A549 (cell line): ENCODE data around the gene SAXO1. TPM values are rescaled to one million over a fixed set of nuclear protein-coding genes. Genes with fewer than 3 reads are reported as not detected.

Source experiments
- ATAC-seq, 2 experiments: fragments of 200-7000 bp in 1 of 2; fragments of >200 bp in 1 of 2; cut with Nextera tagmentation in 1 of 2; cut with Tn5 transposase in 1 of 2; 3 replicates each; pipeline versions ENCODE4 v1.8.0 to v1.9.1; 2018 to 2020; ENCODE audit warnings: mild to moderate bottlenecking in 1 of 2, moderate library complexity in 1 of 2
- CTCF ChIA-PET: fragments of 300-600 bp; sonication (Branson Sonifier 250); formaldehyde crosslinking; extraction: SDS; loops from one replicate; lab custom pipeline; 2021; ENCODE audit warnings: antibody characterized with exemption, inconsistent platforms; lab: Yijun Ruan, JAX
- POLR2A ChIA-PET: fragments of 350-600 bp; formaldehyde crosslinking; extraction: SDS; loops from one replicate; lab custom pipeline; 2021; ENCODE audit warnings: antibody characterized with exemption, inconsistent platforms; lab: Yijun Ruan, JAX
- DNase-seq, 2 experiments: peaks; one replicate each; pipeline versions ENCODE4 v3.0.0 to v3.0.0-alpha.2; 2011 to 2016; ENCODE audit warnings: low read depth in 1 of 2, low spot score in 1 of 2
- FAIRE-seq: peaks from 2 replicates; lab custom pipeline; 2011; peaks lifted over from hg19 to GRCh38; lab: Jason Lieb, UNC
- H3K27ac ChIP-seq, 2 experiments: fragments of >200 bp; sonication (Bioruptor Twin); formaldehyde crosslinking; 3 replicates each; pipeline ENCODE4 v1.5.1; 2016 to 2017
- H3K4me1 ChIP-seq: fragments of >200 bp; sonication (Bioruptor Twin); formaldehyde crosslinking; 3 replicates; pipeline ENCODE4 v1.6.1; 2016
- H3K4me2 ChIP-seq: fragments of >200 bp; sonication (Bioruptor Twin); formaldehyde crosslinking; 3 replicates; pipeline ENCODE4 v1.6.1; 2016
- H3K4me3 ChIP-seq: fragments of >200 bp; sonication (Bioruptor Twin); formaldehyde crosslinking; 3 replicates; pipeline ENCODE4 v1.5.1; 2016
- H3K9me3 ChIP-seq: fragments of >200 bp; sonication (Bioruptor Twin); formaldehyde crosslinking; 3 replicates; pipeline ENCODE4 v1.6.1; 2016
- ATOH8 ChIP-seq: fragments of 250-450 bp; sonication (Bioruptor Pico); IDR thresholded peaks from 2 replicates; pipeline ENCODE4 v1.5.0; 2020; ENCODE audit warnings: low read depth, mild to moderate bottlenecking, moderate library complexity
- BCL3 ChIP-seq: fragments of >200 bp; sonication (Bioruptor Twin); formaldehyde crosslinking; IDR thresholded peaks from 3 replicates; pipeline ENCODE4 v1.6.1; 2016
- CBX8 ChIP-seq: fragments of 200-600 bp; sonication (generic); IDR thresholded peaks from 2 replicates; pipeline ENCODE4 v1.6.1; 2016
- CHD2 ChIP-seq: fragments of 150-350 bp; IDR thresholded peaks from 2 replicates; pipeline ENCODE4 v1.6.1; 2014; ENCODE audit warnings: low read length; ENCODE audit not compliant: partially characterized antibody
- EP300 ChIP-seq, 2 experiments: fragments of >200 bp; sonication (Bioruptor Twin); formaldehyde crosslinking; IDR thresholded peaks; 2 replicates in 1 of 2; 3 replicates in 1 of 2; pipeline ENCODE4 v1.6.1; 2016 to 2017
- FOSL2 ChIP-seq, 2 experiments: fragments of 450-650 bp in 1 of 2; fragments of >200 bp in 1 of 2; sonication (Bioruptor Twin) in 1 of 2; formaldehyde crosslinking; IDR thresholded peaks; 2 replicates each; pipeline versions ENCODE4 v1.5.0 to v1.6.1; 2016 to 2020; ENCODE audit warnings: mild to moderate bottlenecking in 1 of 2, moderate library complexity in 1 of 2
- GATA3 ChIP-seq: IDR thresholded peaks from 2 replicates; pipeline ENCODE4 v1.6.1; 2012; ENCODE audit warnings: borderline replicate concordance
- HES2 ChIP-seq: fragments of >200 bp; sonication (Bioruptor Twin); formaldehyde crosslinking; IDR thresholded peaks from 2 replicates; pipeline ENCODE4 v1.6.1; 2016
- HOXB13 ChIP-seq: fragments of 250-450 bp; sonication (Bioruptor Pico); IDR thresholded peaks from 2 replicates; pipeline ENCODE4 v1.5.0; 2020; ENCODE audit warnings: low read depth, mild to moderate bottlenecking, moderate library complexity
- HOXB5 ChIP-seq: fragments of 250-450 bp; sonication (Bioruptor Pico); IDR thresholded peaks from 2 replicates; pipeline ENCODE4 v1.5.0; 2020; ENCODE audit warnings: mild to moderate bottlenecking, moderate library complexity
- KDM5A ChIP-seq: fragments of 200-600 bp; sonication (generic); IDR thresholded peaks from 2 replicates; pipeline ENCODE4 v1.6.1; 2016; ENCODE audit warnings: antibody characterized with exemption, mild to moderate bottlenecking
- MAZ ChIP-seq: fragments of 150-350 bp; IDR thresholded peaks from 2 replicates; pipeline ENCODE4 v1.6.1; 2014; ENCODE audit warnings: antibody characterized with exemption, low read depth, low read length, borderline replicate concordance
- NPAS2 ChIP-seq: fragments of 250-450 bp; sonication (Bioruptor Pico); IDR thresholded peaks from 2 replicates; pipeline ENCODE4 v1.8.0; 2022; ENCODE audit warnings: mild to moderate bottlenecking, moderate library complexity, borderline replicate concordance
- REST ChIP-seq: fragments of 200-600 bp; sonication (generic); IDR thresholded peaks from 2 replicates; pipeline ENCODE4 v1.6.1; 2016; ENCODE audit warnings: antibody characterized with exemption, mild to moderate bottlenecking, moderate library complexity
- SREBF2 ChIP-seq: fragments of 450-650 bp; IDR thresholded peaks from 2 replicates; pipeline ENCODE4 v1.6.1; 2014; ENCODE audit warnings: mild to moderate bottlenecking, moderate library complexity
- USF2 ChIP-seq: fragments of 450-650 bp; IDR thresholded peaks from 2 replicates; pipeline ENCODE4 v1.6.1; 2014; ENCODE audit warnings: antibody characterized with exemption
- ZC3H11A ChIP-seq: fragments of 450-650 bp; IDR thresholded peaks from 2 replicates; pipeline ENCODE4 v1.6.1; 2014; ENCODE audit warnings: antibody characterized with exemption, mild to moderate bottlenecking
- ZNF302 ChIP-seq: fragments of 250-450 bp; sonication (Bioruptor Pico); IDR thresholded peaks from 2 replicates; pipeline ENCODE4 v1.9.0; 2021; ENCODE audit warnings: inconsistent platforms, mild to moderate bottlenecking, moderate library complexity
- WGBS: methylation state at CpG from one replicate; pipeline ENCODE4 v1.1.6; 2017; ENCODE audit errors: missing lambda C conversion rate; 5-methylcytosine and 5-hydroxymethylcytosine counted together
- polyA plus RNA-seq, 4 experiments: library from polyadenylated mRNA; depleted of rRNA in 3 of 4; stranded (reverse); fragments of >200 nt; fragmentation: RNase III in 1 of 4; extraction: RNeasy Plus Mini Kit Qiagen cat#74134 plus additional on column Dnase treatment in 1 of 4; gene quantifications; 2 replicates in 3 of 4; 3 replicates in 1 of 4; pipeline ENCODE4 v1.2.3, GENCODE V29; 2011 to 2017

The SAXO1 gene
- polyA plus RNA-seq, 2 of the 4 experiments (the other 2 are of a cell fraction), result not detected

GRCh38 chr9:18889550-18889949 is 143.5 kb downstream of the SAXO1 start:
- Histone ChIP-seq H3K4me1 (no peaks in the 10 kb centered on the region), H3K27ac (no peak overlapping the region), H3K4me2 (no peak overlapping the region), H3K9me3 (no peaks in the 10 kb centered on the region), H3K4me3 (no peak overlapping the region)
- WGBS, result 61% methylated on average over 12 of the region's 12 CpGs
- DNase-seq (no peak), ATAC-seq (no peak), FAIRE-seq (no peak)
- TF ChIP-seq REST (no peak), GATA3 (no peak), MAZ (no peak), NPAS2 (CRISPR knock-in tag) (no peak), FOSL2 (IDR thresholded peaks at IDR 0.05) (no peak), FOSL2 (CRISPR knock-in tag; IDR thresholded peaks at IDR 0.05) (no peak)
- POLR2A ChIA-PET, result no interaction called here
- CTCF ChIA-PET, result interaction anchor here (0.6 kb wide), 1 partner anchor 1078 kb away, joined by 3 read pairs; no protein-coding TSS in a partner anchor

- TF ChIP-seq CHD2 (no peak), ZNF302 (CRISPR knock-in tag) (no peak), BCL3 (no peak), HES2 (no peak), MAZ (no peak), HOXB13 (CRISPR knock-in tag) (no peak), SREBF2 (no peak), CBX8 (no peak)
- ATAC-seq, result no peak
- no peak for FAIRE-seq
- WGBS, result 45% methylated on average over 1 of the region's 1 CpG
- ChIA-PET POLR2A (no interaction called here), CTCF (no interaction called here)
- DNase-seq, result no peak
- Histone ChIP-seq H3K4me1 (no peaks in the 10 kb centered on the region), H3K9me3 (no peaks in the 10 kb centered on the region), H3K4me2 (no peak overlapping the region), H3K4me3 (no peak overlapping the region), H3K27ac (no peak overlapping the region)
Measured at GRCh38 chr9:18888290-18888689, 144.7 kb downstream of the SAXO1 start.

GRCh38 chr9:18887546-18887945 is 145.5 kb downstream of the SAXO1 start:
- H3K9me3 ChIP-seq, result no peaks in the 10 kb centered on the region
- FAIRE-seq (no peak), DNase-seq (no peak), ATAC-seq (no peak)
- H3K27ac ChIP-seq, result no peak overlapping the region
- 78% methylated on average over 1 of the region's 1 CpG for WGBS
- TF ChIP-seq HOXB5 (CRISPR knock-in tag) (no peak), KDM5A (no peak), EP300 (IDR thresholded peaks at IDR 0.05) (no peak), ZNF302 (CRISPR knock-in tag) (no peak), FOSL2 (IDR thresholded peaks at IDR 0.05) (no peak), FOSL2 (CRISPR knock-in tag; IDR thresholded peaks at IDR 0.05) (no peak), ZC3H11A (no peak), CHD2 (no peak), USF2 (no peak), ATOH8 (CRISPR knock-in tag) (no peak)
- ChIA-PET CTCF (no interaction called here), POLR2A (no interaction called here)
- no peaks in the 10 kb centered on the region for H3K4me1 ChIP-seq
- H3K4me3 ChIP-seq, result no peak overlapping the region
- H3K4me2 ChIP-seq, result no peak overlapping the region
